GM12874 (cell line): ENCODE data around the gene ARSK.

ENCODE experiments used
- TF ChIP-seq, protein P1 (sequence below): IDR thresholded peaks from 2 replicates; pipeline ENCODE4 v1.5.1; 2011; ENCODE audit warnings: low read depth, mild to moderate bottlenecking, control low read depth, low read length, moderate library complexity; ENCODE audit not compliant: insufficient read depth

Gene ARSK

DNA sequence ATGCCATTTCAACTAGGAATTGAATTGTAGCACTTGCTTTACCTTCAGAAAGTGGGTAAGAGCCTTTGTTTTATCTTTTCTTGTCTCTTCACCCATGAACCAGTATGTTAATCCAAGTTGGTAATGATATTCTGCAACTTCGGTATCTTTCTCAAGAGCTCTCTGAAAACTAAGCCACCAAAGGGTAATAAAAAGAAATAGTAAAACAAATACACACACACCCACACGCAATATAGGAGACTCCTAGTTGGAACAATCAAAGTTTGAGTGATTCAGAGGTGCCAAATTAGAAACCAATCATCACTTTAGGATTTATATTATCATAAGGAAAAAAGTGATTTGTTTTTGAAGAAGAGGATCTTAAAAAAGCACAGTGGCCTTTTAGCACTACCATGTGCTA is 30.5 kb upstream of the ARSK start:
- TF ChIP-seq, protein P1, sequence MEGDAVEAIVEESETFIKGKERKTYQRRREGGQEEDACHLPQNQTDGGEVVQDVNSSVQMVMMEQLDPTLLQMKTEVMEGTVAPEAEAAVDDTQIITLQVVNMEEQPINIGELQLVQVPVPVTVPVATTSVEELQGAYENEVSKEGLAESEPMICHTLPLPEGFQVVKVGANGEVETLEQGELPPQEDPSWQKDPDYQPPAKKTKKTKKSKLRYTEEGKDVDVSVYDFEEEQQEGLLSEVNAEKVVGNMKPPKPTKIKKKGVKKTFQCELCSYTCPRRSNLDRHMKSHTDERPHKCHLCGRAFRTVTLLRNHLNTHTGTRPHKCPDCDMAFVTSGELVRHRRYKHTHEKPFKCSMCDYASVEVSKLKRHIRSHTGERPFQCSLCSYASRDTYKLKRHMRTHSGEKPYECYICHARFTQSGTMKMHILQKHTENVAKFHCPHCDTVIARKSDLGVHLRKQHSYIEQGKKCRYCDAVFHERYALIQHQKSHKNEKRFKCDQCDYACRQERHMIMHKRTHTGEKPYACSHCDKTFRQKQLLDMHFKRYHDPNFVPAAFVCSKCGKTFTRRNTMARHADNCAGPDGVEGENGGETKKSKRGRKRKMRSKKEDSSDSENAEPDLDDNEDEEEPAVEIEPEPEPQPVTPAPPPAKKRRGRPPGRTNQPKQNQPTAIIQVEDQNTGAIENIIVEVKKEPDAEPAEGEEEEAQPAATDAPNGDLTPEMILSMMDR = no peak

DNA sequence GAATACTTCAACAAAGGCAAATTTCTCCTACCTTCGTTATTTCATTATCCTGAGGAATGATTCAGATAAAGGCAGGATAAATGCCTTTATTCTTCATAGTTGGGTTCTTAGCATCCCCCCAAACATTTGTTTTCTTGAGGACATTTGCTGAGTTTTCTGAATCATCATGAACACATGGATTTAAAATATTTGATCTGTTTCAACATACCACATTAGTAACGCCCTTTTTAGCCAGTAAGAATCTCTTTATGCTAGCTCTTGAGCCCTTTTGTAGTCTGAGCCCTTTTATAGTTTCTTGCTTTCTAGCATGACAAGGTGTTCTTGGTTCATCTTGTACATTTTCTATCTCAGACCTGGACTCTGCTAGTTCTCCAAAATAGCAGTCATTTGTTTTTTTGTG is 28.0 kb upstream of the ARSK start:
- TF ChIP-seq, protein P1 = no peak

DNA sequence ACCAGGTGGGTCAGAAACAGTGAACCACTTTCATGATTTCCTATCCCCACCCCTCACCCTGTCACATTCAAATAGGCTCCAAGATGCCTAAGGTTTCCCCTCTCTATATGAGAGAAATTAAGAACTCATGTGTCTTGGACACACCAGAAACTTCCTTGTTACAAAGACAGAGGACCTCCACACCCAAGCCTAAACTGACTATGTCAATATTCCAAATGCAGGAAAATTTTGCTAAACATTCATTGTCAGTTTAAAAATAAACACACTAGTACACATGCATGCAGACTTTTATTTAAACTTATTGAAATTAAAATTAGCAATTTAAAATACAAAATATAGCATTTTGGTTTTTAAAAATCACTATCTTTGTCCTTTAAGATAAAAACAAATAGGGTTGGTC is 26.3 kb upstream of the ARSK start:
- TF ChIP-seq, protein P1 = no peak

DNA sequence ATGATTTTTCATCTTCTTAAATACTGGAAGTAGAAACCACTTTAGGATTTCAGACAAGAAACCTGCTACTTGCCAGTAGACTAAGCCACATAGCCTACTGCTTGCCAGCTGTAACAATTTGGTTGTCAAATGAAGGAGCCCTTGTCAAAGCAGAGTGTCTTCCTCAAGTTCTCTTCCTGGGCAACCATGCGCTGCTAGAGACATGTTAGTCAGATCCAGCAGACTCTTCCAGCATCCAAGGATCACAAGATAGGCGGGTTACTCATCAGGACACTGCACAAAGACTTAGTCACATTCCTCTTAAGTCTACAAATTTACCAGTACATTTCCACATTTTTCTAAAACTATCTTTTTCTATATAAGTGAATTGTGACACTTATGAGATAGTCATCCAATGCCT is 24.5 kb upstream of the ARSK start:
- TF ChIP-seq, protein P1 = no peak

DNA sequence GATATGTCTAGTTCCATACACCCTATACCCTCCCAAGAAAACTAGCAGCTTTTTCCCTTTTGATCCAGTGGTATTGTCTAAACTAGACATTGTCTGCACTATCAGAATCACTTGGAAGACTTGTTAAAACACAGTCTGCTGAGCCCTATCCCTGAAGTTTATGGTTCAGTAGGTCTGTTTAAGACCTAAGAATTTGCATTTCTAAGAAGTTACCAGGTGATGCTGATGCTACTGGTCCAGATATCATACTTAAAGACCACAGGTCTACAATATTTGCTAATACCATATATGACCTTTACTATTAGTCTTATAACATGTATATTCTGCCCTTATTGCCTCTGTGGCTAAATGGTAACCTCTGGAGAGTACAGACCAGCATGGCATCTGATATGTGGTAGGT is 23.4 kb upstream of the ARSK start:
- TF ChIP-seq, protein P1 = no peak

DNA sequence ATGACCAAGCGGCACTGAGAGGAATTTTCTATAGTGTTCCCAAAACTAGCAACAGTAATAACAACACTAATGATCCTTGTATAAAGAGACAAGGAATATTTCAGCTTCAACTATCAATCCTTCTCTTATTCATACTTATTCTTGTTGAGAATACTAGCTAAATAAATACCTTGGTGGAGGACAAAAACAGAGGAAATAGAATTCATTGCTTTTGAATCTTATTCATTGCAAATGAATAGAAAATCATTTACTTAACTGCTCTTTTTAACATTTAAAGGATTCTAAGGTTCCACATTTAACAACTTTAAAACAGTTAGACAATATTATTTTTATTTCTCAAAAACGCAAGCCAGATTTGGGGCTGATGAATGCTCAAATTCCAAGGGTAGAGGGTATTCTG is 22.5 kb upstream of the ARSK start:
- TF ChIP-seq, protein P1 = no peak

DNA sequence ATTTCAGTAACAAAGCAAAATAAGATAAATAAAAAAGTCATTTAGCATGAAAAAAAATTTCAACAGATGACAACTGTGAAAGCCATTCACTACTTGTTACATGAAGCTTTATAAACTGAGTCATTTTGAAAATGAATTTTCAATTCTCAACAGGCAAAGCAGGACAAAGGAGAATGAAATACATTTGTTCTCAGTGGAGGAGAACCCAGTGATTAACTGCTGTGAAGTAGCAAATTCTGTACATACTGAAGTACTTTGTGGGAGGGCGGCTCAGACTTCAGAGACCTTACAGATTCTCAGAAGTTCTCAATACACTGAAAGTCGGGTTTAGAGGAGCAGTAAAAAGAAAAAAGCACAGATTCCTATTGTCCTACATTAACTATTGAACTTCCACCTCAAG is 21.8 kb upstream of the ARSK start:
- TF ChIP-seq, protein P1 = no peak

DNA sequence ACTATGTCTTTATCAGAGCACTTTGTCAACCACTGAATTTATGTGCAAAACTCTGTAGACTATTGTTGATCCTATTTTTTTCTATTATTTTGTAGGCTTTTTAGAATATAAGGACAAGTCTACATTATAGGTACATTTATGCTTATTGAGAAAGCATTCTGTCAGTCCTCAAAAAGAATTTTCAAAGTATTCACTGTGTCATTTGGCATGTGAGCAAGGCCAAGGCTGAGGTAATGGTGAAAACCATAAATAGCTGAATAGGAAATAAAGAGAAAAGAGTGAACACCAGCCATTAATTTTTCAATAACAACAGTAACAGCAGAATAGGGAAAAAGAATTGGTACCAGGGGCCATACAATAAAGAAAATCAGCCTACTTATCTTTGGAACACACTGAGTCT is 21.1 kb upstream of the ARSK start:
- TF ChIP-seq, protein P1 = no peak
